ENCODE results near the gene MFN2. TPM values are rescaled to one million over a fixed set of nuclear protein-coding genes. Genes with fewer than 3 reads are reported as not detected.

MFN2 gene
- polyA plus RNA-seq, 1 donor from 2014 or later, result 64.9 TPM

GRCh38 chr1:12015001-12015491 lies 34.8 kb downstream of the MFN2 start:
- no peak overlapping the region for H3K9ac ChIP-seq (ENCODE audit: low read length)
- H3K27me3 ChIP-seq (ENCODE audit: insufficient read depth, low read depth, low read length), result no peaks in the 10 kb centered on the region
- no peaks in the 10 kb centered on the region for H3F3A ChIP-seq (ENCODE audit: insufficient read depth, low read length, poor library complexity, severe bottlenecking)
- H3K9me2 ChIP-seq (ENCODE audit: insufficient read depth, low read length), result no peaks in the 10 kb centered on the region
- no peaks in the 10 kb centered on the region for H4K20me1 ChIP-seq (ENCODE audit: insufficient read depth)
- H3K4me2 ChIP-seq (ENCODE audit: low read length), result no peak overlapping the region
- H3K4me3 ChIP-seq (ENCODE audit: low read length), result no peak overlapping the region
- H2AFZ ChIP-seq (ENCODE audit: low read depth, low read length), result no peak overlapping the region
- no peak overlapping the region for H3K27ac ChIP-seq (ENCODE audit: low read length)
- no peaks in the 10 kb centered on the region for H3K9me3 ChIP-seq (ENCODE audit: low read length)
- H3K36me3 ChIP-seq (ENCODE audit: insufficient read depth, low read length), result peaks cover 10% of the 10 kb centered on the region
- TF ChIP-seq POLR2AphosphoS5 (IDR thresholded peaks at IDR 0.05) (no peak), TAF1 (IDR thresholded peaks at IDR 0.05; ENCODE audit: low read depth) (no peak), SMC3 (conservative IDR thresholded peaks at IDR 0.05; ENCODE audit: poor library complexity) (no peak), EP300 (conservative IDR thresholded peaks at IDR 0.05; ENCODE audit: poor library complexity, severe bottlenecking) (no peak), REST (IDR thresholded peaks at IDR 0.05; ENCODE audit: borderline replicate concordance) (no peak), MXI1 (conservative IDR thresholded peaks at IDR 0.05; ENCODE audit: poor library complexity, severe bottlenecking) (no peak), EZH2 (IDR thresholded peaks at IDR 0.05; ENCODE audit: borderline replicate concordance, insufficient read depth, low read length, poor library complexity, severe bottlenecking) (no peak), CTCF (IDR thresholded peaks at IDR 0.05; ENCODE audit: poor library complexity, severe bottlenecking) (no peak), RAD21 (conservative IDR thresholded peaks at IDR 0.05) (no peak)
- H3K79me2 ChIP-seq (replicated peaks; ENCODE audit: insufficient read depth, low read length), result peaks cover 4% of the 10 kb centered on the region

GRCh38 chr1:12015499-12015898 lies 35.3 kb downstream of the MFN2 start:
- Histone ChIP-seq H3K9me3 (ENCODE audit: low read length) (no peaks in the 10 kb centered on the region), H2AFZ (ENCODE audit: low read depth, low read length) (no peak overlapping the region), H3K9ac (ENCODE audit: low read length) (no peak overlapping the region), H3K79me2 (replicated peaks; ENCODE audit: insufficient read depth, low read length) (peaks cover 8% of the 10 kb centered on the region), H3K36me3 (ENCODE audit: insufficient read depth, low read length) (peaks cover 10% of the 10 kb centered on the region), H3K27me3 (ENCODE audit: insufficient read depth, low read depth, low read length) (no peaks in the 10 kb centered on the region), H3F3A (ENCODE audit: insufficient read depth, low read length, poor library complexity, severe bottlenecking) (no peaks in the 10 kb centered on the region), H3K4me3 (ENCODE audit: low read length) (no peak overlapping the region), H3K27ac (ENCODE audit: low read length) (no peak overlapping the region), H3K9me2 (ENCODE audit: insufficient read depth, low read length) (no peaks in the 10 kb centered on the region), H4K20me1 (ENCODE audit: insufficient read depth) (no peaks in the 10 kb centered on the region), H3K4me2 (ENCODE audit: low read length) (no peak overlapping the region)
- no peak for TF ChIP-seq EP300 (conservative IDR thresholded peaks at IDR 0.05; ENCODE audit: poor library complexity, severe bottlenecking)
- TF ChIP-seq TAF1 (IDR thresholded peaks at IDR 0.05; ENCODE audit: low read depth), result no peak
- TF ChIP-seq RAD21 (conservative IDR thresholded peaks at IDR 0.05), result no peak
- no peak for TF ChIP-seq REST (IDR thresholded peaks at IDR 0.05; ENCODE audit: borderline replicate concordance)
- TF ChIP-seq MXI1 (conservative IDR thresholded peaks at IDR 0.05; ENCODE audit: poor library complexity, severe bottlenecking), result no peak
- TF ChIP-seq EZH2 (IDR thresholded peaks at IDR 0.05; ENCODE audit: borderline replicate concordance, insufficient read depth, low read length, poor library complexity, severe bottlenecking), result no peak
- TF ChIP-seq SMC3 (conservative IDR thresholded peaks at IDR 0.05; ENCODE audit: poor library complexity), result no peak
- TF ChIP-seq POLR2AphosphoS5 (IDR thresholded peaks at IDR 0.05), result no peak
- TF ChIP-seq CTCF (IDR thresholded peaks at IDR 0.05; ENCODE audit: poor library complexity, severe bottlenecking), result no peak

All from neural cell (in vitro differentiated cells).